ENCODE results near the gene CAMTA1.

DNA sequence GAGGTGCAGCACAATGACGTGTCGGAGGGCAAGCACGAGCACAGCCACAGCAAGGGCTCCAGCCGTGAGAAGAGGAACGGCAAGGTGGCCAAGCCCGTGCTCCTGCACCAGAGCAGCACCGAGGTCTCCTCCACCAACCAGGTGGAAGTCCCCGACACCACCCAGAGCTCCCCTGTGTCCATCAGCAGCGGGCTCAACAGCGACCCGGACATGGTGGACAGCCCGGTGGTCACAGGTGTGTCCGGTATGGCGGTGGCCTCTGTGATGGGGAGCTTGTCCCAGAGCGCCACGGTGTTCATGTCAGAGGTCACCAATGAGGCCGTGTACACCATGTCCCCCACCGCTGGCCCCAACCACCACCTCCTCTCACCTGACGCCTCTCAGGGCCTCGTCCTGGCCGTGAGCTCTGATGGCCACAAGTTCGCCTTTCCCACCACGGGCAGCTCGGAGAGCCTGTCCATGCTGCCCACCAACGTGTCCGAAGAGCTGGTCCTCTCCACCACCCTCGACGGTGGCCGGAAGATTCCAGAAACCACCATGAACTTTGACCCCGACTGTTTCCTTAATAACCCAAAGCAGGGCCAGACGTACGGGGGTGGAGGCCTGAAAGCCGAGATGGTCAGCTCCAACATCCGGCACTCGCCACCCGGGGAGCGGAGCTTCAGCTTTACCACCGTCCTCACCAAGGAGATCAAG, 878.3 kb downstream of the CAMTA1 start:
- TF ChIP-seq, protein P1, sequence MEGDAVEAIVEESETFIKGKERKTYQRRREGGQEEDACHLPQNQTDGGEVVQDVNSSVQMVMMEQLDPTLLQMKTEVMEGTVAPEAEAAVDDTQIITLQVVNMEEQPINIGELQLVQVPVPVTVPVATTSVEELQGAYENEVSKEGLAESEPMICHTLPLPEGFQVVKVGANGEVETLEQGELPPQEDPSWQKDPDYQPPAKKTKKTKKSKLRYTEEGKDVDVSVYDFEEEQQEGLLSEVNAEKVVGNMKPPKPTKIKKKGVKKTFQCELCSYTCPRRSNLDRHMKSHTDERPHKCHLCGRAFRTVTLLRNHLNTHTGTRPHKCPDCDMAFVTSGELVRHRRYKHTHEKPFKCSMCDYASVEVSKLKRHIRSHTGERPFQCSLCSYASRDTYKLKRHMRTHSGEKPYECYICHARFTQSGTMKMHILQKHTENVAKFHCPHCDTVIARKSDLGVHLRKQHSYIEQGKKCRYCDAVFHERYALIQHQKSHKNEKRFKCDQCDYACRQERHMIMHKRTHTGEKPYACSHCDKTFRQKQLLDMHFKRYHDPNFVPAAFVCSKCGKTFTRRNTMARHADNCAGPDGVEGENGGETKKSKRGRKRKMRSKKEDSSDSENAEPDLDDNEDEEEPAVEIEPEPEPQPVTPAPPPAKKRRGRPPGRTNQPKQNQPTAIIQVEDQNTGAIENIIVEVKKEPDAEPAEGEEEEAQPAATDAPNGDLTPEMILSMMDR (IDR thresholded peaks at IDR 0.05; ENCODE audit: poor library complexity): no peak
- no peak for TF ChIP-seq EZH2phosphoT487 (IDR thresholded peaks at IDR 0.05; ENCODE audit: low read depth, severe bottlenecking, unreplicated experiment)
- TF ChIP-seq EZH2 (IDR thresholded peaks at IDR 0.05; ENCODE audit: borderline replicate concordance): no peak

Data from hepatocyte (in vitro differentiated cells).